PC-3 (cell line): Measurements from ENCODE around the gene RBM10. TPM values are rescaled to one million over a fixed set of nuclear protein-coding genes. Genes with fewer than 3 reads are reported as not detected.

Source experiments
- ATAC-seq: fragments of 200-7000 bp; cut with Tn5 transposase; 2 replicates; pipeline ENCODE4 v1.9.1; 2020; ENCODE audit warnings: mild to moderate bottlenecking, moderate library complexity
- BruUV-seq: library from RNA; stranded (reverse); fragments of 400-500 nt; replicated peaks from 2 replicates; lab custom pipeline; 2021; lab: Mats Ljungman, UMichigan
- CTCF ChIA-PET: fragments of 300-600 bp; sonication (Branson Sonifier 250); formaldehyde crosslinking; loops from one replicate; lab custom pipeline; 2022; ENCODE audit warnings: antibody characterized with exemption; lab: Charles Lee
- POLR2A ChIA-PET: fragments of 300-600 bp; sonication (Branson Sonifier 250); formaldehyde crosslinking; loops from one replicate; lab custom pipeline; 2022; ENCODE audit warnings: antibody characterized with exemption; ENCODE audit not compliant: unreplicated experiment; lab: Charles Lee
- DNase-seq: peaks from one replicate; pipeline ENCODE4 v3.0.0-alpha.2; 2015
- H2AFZ ChIP-seq: fragments of 300-600 bp; sonication (generic); 2 replicates; pipeline ENCODE4 v1.6.0; 2016; ENCODE audit warnings: antibody characterized with exemption, low read length
- H3F3A ChIP-seq: fragments of 300-600 bp; sonication (generic); one replicate; pipeline ENCODE4 v1.6.0; 2017; ENCODE audit warnings: antibody characterized with exemption, low read length, control low read depth, mild to moderate bottlenecking; ENCODE audit not compliant: unreplicated experiment
- H3K27ac ChIP-seq: fragments of 300-600 bp; sonication (generic); 2 replicates; pipeline ENCODE4 v1.5.1; 2016; ENCODE audit warnings: mild to moderate bottlenecking, low read length
- H3K27me3 ChIP-seq: fragments of 300-600 bp; sonication (generic); 2 replicates; pipeline ENCODE4 v1.6.1; 2016; ENCODE audit warnings: low read length, mixed read lengths
- H3K36me3 ChIP-seq: fragments of 300-600 bp; sonication (generic); 2 replicates; pipeline ENCODE4 v1.6.1; 2016; ENCODE audit warnings: low read depth, mixed run types, low read length, mixed read lengths
- H3K4me1 ChIP-seq: fragments of 300-600 bp; sonication (generic); 2 replicates; pipeline ENCODE4 v1.5.1; 2016; ENCODE audit warnings: low read length; ENCODE audit not compliant: insufficient read depth
- H3K4me2 ChIP-seq: fragments of 300-600 bp; sonication (generic); 2 replicates; pipeline ENCODE4 v1.6.0; 2016; ENCODE audit warnings: low read length
- H3K4me3 ChIP-seq: fragments of 300-600 bp; sonication (generic); 2 replicates; pipeline ENCODE4 v1.5.1; 2016; ENCODE audit warnings: mild to moderate bottlenecking, low read length, mixed read lengths
- H3K79me2 ChIP-seq: fragments of 300-600 bp; sonication (generic); 2 replicates; pipeline ENCODE4 v1.6.1; 2017; ENCODE audit warnings: low read length, mixed read lengths
- H3K9ac ChIP-seq: fragments of 300-600 bp; sonication (generic); 2 replicates; pipeline ENCODE4 v1.6.0; 2016; ENCODE audit warnings: mild to moderate bottlenecking, low read length
- H3K9me2 ChIP-seq: fragments of 300-600 bp; sonication (generic); replicated peaks from 2 replicates; pipeline ENCODE4 v1.6.1; 2016; ENCODE audit warnings: mixed run types, low read length, mixed read lengths
- H3K9me3 ChIP-seq: fragments of 300-600 bp; sonication (generic); 2 replicates; pipeline ENCODE4 v1.6.1; 2016; ENCODE audit warnings: low read length, mixed read lengths
- H4K20me1 ChIP-seq: fragments of 300-600 bp; sonication (generic); 2 replicates; pipeline ENCODE4 v1.6.1; 2016; ENCODE audit warnings: low read length, mixed read lengths
- EZH2 ChIP-seq: fragments of 300-600 bp; sonication (generic); IDR thresholded peaks from one replicate; pipeline ENCODE4 v1.6.1; 2017; ENCODE audit warnings: antibody characterized with exemption, mild to moderate bottlenecking, low read length; ENCODE audit not compliant: unreplicated experiment
- EZH2phosphoT487 ChIP-seq: fragments of 300-600 bp; sonication (generic); IDR thresholded peaks from 2 replicates; pipeline ENCODE4 v1.6.1; 2018; ENCODE audit warnings: mild to moderate bottlenecking, antibody characterized with exemption, low read length, borderline replicate concordance
- intact Hi-C: fragments of 100-400 bp; cut with micrococcal nuclease; formaldehyde crosslinking; loops from 2 replicates; pipeline ENCODE4 v1.9.0; 2023
- total RNA-seq: library from RNA; depleted of rRNA; stranded (reverse); fragments of >200 nt; gene quantifications from 2 replicates; pipeline ENCODE4 v1.2.3, GENCODE V29; 2014
- TF ChIP-seq, protein P1 (sequence below): fragments of 300-600 bp; sonication (generic); conservative IDR thresholded peaks from 2 replicates; pipeline ENCODE4 v1.5.1; 2017; ENCODE audit warnings: antibody characterized with exemption, low read depth, mild to moderate bottlenecking, low read length

Gene RBM10
- total RNA-seq, 1 experiment from 2014 or later = 71.5 TPM

DNA sequence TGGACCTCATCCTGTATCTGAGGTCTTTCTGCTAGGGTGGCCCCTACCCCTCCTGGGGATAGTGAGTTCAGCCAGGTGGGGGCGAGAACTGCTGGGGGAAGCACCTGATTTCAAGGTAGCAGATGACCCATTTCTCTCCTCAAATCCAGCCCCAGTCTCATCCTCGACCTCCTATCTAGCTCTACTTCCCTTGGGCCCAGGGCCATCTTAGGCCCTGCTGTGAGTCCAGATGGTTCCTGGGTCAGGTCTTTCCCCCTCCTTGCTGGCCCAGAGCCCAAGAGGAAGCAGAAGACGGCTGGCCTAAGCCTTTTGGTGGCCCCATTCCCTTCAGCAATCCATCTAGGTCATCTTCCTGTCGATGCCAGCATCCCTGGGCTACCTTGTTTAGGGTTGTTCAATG, 76.7 kb downstream of the RBM10 start:
- H3K27ac ChIP-seq = no peak overlapping the region
- no peak overlapping the region for H3K4me2 ChIP-seq
- H3K4me3 ChIP-seq = no peak overlapping the region
- TF ChIP-seq, protein P1, sequence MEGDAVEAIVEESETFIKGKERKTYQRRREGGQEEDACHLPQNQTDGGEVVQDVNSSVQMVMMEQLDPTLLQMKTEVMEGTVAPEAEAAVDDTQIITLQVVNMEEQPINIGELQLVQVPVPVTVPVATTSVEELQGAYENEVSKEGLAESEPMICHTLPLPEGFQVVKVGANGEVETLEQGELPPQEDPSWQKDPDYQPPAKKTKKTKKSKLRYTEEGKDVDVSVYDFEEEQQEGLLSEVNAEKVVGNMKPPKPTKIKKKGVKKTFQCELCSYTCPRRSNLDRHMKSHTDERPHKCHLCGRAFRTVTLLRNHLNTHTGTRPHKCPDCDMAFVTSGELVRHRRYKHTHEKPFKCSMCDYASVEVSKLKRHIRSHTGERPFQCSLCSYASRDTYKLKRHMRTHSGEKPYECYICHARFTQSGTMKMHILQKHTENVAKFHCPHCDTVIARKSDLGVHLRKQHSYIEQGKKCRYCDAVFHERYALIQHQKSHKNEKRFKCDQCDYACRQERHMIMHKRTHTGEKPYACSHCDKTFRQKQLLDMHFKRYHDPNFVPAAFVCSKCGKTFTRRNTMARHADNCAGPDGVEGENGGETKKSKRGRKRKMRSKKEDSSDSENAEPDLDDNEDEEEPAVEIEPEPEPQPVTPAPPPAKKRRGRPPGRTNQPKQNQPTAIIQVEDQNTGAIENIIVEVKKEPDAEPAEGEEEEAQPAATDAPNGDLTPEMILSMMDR = no peak
- TF ChIP-seq EZH2 = no peak
- TF ChIP-seq EZH2phosphoT487 = no peak
- no peak for DNase-seq
- peaks cover 47% of the 10 kb centered on the region for H3K79me2 ChIP-seq
- H2AFZ ChIP-seq = no peak overlapping the region
- H3K4me1 ChIP-seq = peaks cover 17% of the 10 kb centered on the region
- H3K9me2 ChIP-seq = no peaks in the 10 kb centered on the region
- no peaks in the 10 kb centered on the region for H3K27me3 ChIP-seq
- H3K9ac ChIP-seq = no peak overlapping the region
- intact Hi-C loops = no loop called here
- peaks cover 30% of the 10 kb centered on the region for H4K20me1 ChIP-seq
- ChIA-PET CTCF (interaction anchor here (0.6 kb wide), 1 partner anchor 11 kb away, joined by 4 read pairs; no protein-coding TSS in a partner anchor), POLR2A (no interaction called here)
- H3K36me3 ChIP-seq = peaks cover 33% of the 10 kb centered on the region
- no peaks in the 10 kb centered on the region for H3K9me3 ChIP-seq
- no TSS peak for BruUV-seq
- no peak for ATAC-seq
- H3F3A ChIP-seq = peaks cover 6% of the 10 kb centered on the region

GRCh38 chrX:47222751-47223350, 77.8 kb downstream of the RBM10 start:
- intact Hi-C loops = no loop called here
- H3K27ac ChIP-seq = no peak overlapping the region
- no peak overlapping the region for H3K4me3 ChIP-seq
- H3K9me3 ChIP-seq = no peaks in the 10 kb centered on the region
- H4K20me1 ChIP-seq = peaks cover 30% of the 10 kb centered on the region
- H2AFZ ChIP-seq = no peak overlapping the region
- H3K9ac ChIP-seq = no peak overlapping the region
- TF ChIP-seq EZH2 (no peak), EZH2phosphoT487 (no peak)
- TF ChIP-seq, protein P1 = no peak
- H3K4me2 ChIP-seq = no peak overlapping the region
- ChIA-PET POLR2A (no interaction called here), CTCF (no interaction called here)
- peaks cover 47% of the 10 kb centered on the region for H3K79me2 ChIP-seq
- no TSS peak for BruUV-seq
- H3K27me3 ChIP-seq = no peaks in the 10 kb centered on the region
- peaks cover 41% of the 10 kb centered on the region for H3K36me3 ChIP-seq
- ATAC-seq = no peak
- DNase-seq = no peak
- H3K9me2 ChIP-seq = no peaks in the 10 kb centered on the region
- H3K4me1 ChIP-seq = peaks cover 9% of the 10 kb centered on the region
- H3F3A ChIP-seq = no peaks in the 10 kb centered on the region

- H3K4me1 ChIP-seq = peaks cover 9% of the 10 kb centered on the region
- H3K9me2 ChIP-seq = no peaks in the 10 kb centered on the region
- H4K20me1 ChIP-seq = peaks cover 30% of the 10 kb centered on the region
- H3K4me2 ChIP-seq = no peak overlapping the region
- POLR2A ChIA-PET = no interaction called here
- no peak for ATAC-seq
- TF ChIP-seq EZH2 (no peak), EZH2phosphoT487 (no peak)
- TF ChIP-seq, protein P1 = no peak
- no peak overlapping the region for H3K9ac ChIP-seq
- H3K9me3 ChIP-seq = no peaks in the 10 kb centered on the region
- H3K36me3 ChIP-seq = peaks cover 48% of the 10 kb centered on the region
- no TSS peak for BruUV-seq
- no peak overlapping the region for H3K4me3 ChIP-seq
- H3K27me3 ChIP-seq = no peaks in the 10 kb centered on the region
- no peak overlapping the region for H3K27ac ChIP-seq
- H2AFZ ChIP-seq = no peak overlapping the region
- CTCF ChIA-PET = no interaction called here
- no peaks in the 10 kb centered on the region for H3F3A ChIP-seq
- H3K79me2 ChIP-seq = peaks cover 43% of the 10 kb centered on the region
- no peak for DNase-seq
- intact Hi-C loops = no loop called here
Observed at GRCh38 chrX:47223476-47224250, 78.6 kb downstream of the RBM10 start.
